WTC11 (cell line): Measurements from ENCODE around the gene YARS1.

Source experiments
- ATF1 ChIP-seq: sonication (generic); formaldehyde crosslinking; IDR thresholded peaks from 2 replicates; pipeline ENCODE4 v1.8.1; 2023; ENCODE audit warnings: mild to moderate bottlenecking, moderate library complexity, missing genetic modification reagents
- CTCF ChIP-seq: fragments of 200-600 bp; IDR thresholded peaks from 2 replicates; pipeline ENCODE4 v1.8.0; 2022; ENCODE audit warnings: antibody characterized with exemption
- ETV6 ChIP-seq: sonication (generic); formaldehyde crosslinking; IDR thresholded peaks from 2 replicates; pipeline ENCODE4 v1.8.1; 2022; ENCODE audit warnings: mild to moderate bottlenecking, missing genetic modification reagents
- GRHL2 ChIP-seq: fragments of 250-450 bp; sonication (Bioruptor Pico); IDR thresholded peaks from 2 replicates; pipeline ENCODE4 v1.8.0; 2022; ENCODE audit warnings: mild to moderate bottlenecking, moderate library complexity; ENCODE audit not compliant: insufficient replicate concordance, severe bottlenecking
- MAX ChIP-seq: sonication (generic); formaldehyde crosslinking; IDR thresholded peaks from 2 replicates; pipeline ENCODE4 v1.8.0; 2022; ENCODE audit warnings: mild to moderate bottlenecking, missing genetic modification reagents
- MXD4 ChIP-seq: fragments of 250-450 bp; sonication (Bioruptor Pico); IDR thresholded peaks from 2 replicates; pipeline ENCODE4 v1.8.0; 2021; ENCODE audit warnings: mild to moderate bottlenecking, moderate library complexity, borderline replicate concordance
- RELA ChIP-seq: sonication (generic); formaldehyde crosslinking; IDR thresholded peaks from 2 replicates; pipeline ENCODE4 v1.8.1; 2022; ENCODE audit warnings: missing genetic modification reagents, mild to moderate bottlenecking, borderline replicate concordance
- USF1 ChIP-seq: sonication (generic); formaldehyde crosslinking; IDR thresholded peaks from 2 replicates; pipeline ENCODE4 v1.8.0; 2022; ENCODE audit warnings: mild to moderate bottlenecking, missing genetic modification reagents

GRCh38 chr1:32771561-32772280 is 45.4 kb downstream of the YARS1 start:
- TF ChIP-seq ETV6 (CRISPR knock-in tag) (no peak), CTCF (no peak), USF1 (CRISPR knock-in tag) (no peak), ATF1 (CRISPR knock-in tag) (no peak), RELA (CRISPR knock-in tag) (no peak), GRHL2 (CRISPR knock-in tag) (no peak), MAX (CRISPR knock-in tag) (no peak), MXD4 (CRISPR knock-in tag) (no peak)
